Peyer's patch (tissue), 4 donors: ENCODE data around the gene ALG5.

Experiments used
- CTCF ChIP-seq, 6 experiments: fragments of 450-650 bp in 4 of 6; fragments of 200-600 bp in 2 of 6; sonication (generic) in 1 of 6; IDR thresholded peaks; one replicate each; pipeline ENCODE4 v1.5.1; 2017 to 2019; ENCODE audit warnings: antibody characterized with exemption in 6 of 6, mild to moderate bottlenecking in 3 of 6, moderate library complexity in 1 of 6
- POLR2A ChIP-seq, 2 donors: fragments of 450-650 bp; IDR thresholded peaks; one replicate each; pipeline ENCODE4 v1.5.1; 2017; ENCODE audit warnings: antibody characterized with exemption in 2 of 2, mild to moderate bottlenecking in 2 of 2, moderate library complexity in 2 of 2

GRCh38 chr13:36992362-36992761 is 6.8 kb downstream of the ALG5 start:
- TF ChIP-seq CTCF (IDR thresholded peaks at IDR 0.05), result no peak
- TF ChIP-seq POLR2A (IDR thresholded peaks at IDR 0.05), result no peak
